Chondrocyte (in vitro differentiated cells): Measurements from ENCODE around the gene IER5L. TPM values are rescaled to one million over a fixed set of nuclear protein-coding genes. Genes with fewer than 3 reads are reported as not detected.

Experiments
- DNase-seq: peaks from one replicate; pipeline ENCODE4 v3.0.0; 2021; ENCODE audit warnings: mixed read lengths, low spot score
- H3K27ac Mint-ChIP-seq: one replicate; pipeline ENCODE4 v1.8.0; 2021; ENCODE audit warnings: mild to moderate bottlenecking, moderate library complexity, mixed read lengths; ENCODE audit not compliant: unreplicated experiment
- H3K27me3 Mint-ChIP-seq: 2 replicates; pipeline ENCODE4 v1.8.0; 2021; ENCODE audit warnings: low read depth, mixed read lengths
- H3K36me3 Mint-ChIP-seq: 2 replicates; pipeline ENCODE4 v1.8.0; 2021; ENCODE audit warnings: low read depth, mixed read lengths
- H3K4me1 Mint-ChIP-seq: 2 replicates; pipeline ENCODE4 v1.8.0; 2021; ENCODE audit warnings: low read depth, mild to moderate bottlenecking, mixed read lengths
- H3K4me3 Mint-ChIP-seq: one replicate; pipeline ENCODE4 v1.8.0; 2021; ENCODE audit warnings: mild to moderate bottlenecking, moderate library complexity, mixed read lengths; ENCODE audit not compliant: unreplicated experiment
- H3K9me3 Mint-ChIP-seq: 2 replicates; pipeline ENCODE4 v1.8.0; 2021; ENCODE audit warnings: low read depth, mixed read lengths
- total RNA-seq: library from RNA; stranded (reverse); gene quantifications from 3 replicates; pipeline ENCODE4 v1.2.1, GENCODE V29; 2021
- TF ChIP-seq, protein P1 (sequence below): fragments of 200-600 bp; sonication (generic); IDR thresholded peaks from 2 replicates; pipeline ENCODE4 v1.5.0; 2021; ENCODE audit warnings: antibody characterized with exemption, mild to moderate bottlenecking, moderate library complexity

IER5L gene
- total RNA-seq, 1 donor from 2014 or later = 37.2 TPM

DNA sequence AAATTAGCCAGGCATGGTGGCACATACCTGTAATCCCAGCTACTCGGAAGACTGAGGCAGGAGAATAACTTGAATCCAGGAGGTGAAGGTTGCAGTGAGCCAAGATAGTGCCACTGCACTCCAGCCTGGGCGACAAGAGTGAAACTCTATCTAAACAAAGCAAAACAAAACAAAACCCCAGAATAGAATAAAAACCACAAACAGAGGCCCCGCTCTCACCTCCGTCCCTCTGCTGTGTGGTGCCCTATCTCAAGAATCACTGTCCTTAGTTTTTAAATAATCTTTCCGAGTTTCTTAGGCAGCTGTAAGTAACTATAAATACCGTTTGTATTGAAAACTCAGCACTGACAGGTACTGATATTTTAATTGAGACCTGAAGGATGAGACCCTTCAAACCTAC is 42.7 kb upstream of the IER5L start:
- DNase-seq = no peak
- no peak overlapping the region for H3K4me3 Mint-ChIP-seq
- no peaks in the 10 kb centered on the region for H3K27me3 Mint-ChIP-seq

DNA sequence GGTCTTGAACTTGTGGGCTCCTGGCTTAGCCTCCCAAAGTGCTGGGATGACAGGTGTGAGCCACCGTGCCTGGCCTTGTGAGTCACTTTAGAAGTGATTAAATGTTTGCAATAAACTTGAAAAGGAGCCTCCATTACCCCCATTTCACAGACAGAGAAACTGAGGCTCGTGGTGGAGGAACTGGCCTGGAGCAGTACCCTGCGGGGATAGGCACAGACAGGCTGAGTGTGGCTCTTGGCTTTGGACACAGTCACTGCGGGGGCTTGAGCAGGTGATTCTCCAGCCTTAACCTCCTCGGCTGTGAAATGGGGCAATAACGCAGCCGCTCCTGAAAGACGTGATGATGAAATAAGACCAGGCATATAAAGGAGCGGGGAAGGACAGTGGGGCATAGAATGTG is 40.9 kb upstream of the IER5L start:
- no peak overlapping the region for H3K4me3 Mint-ChIP-seq
- no peak overlapping the region for H3K27ac Mint-ChIP-seq
- H3K4me1 Mint-ChIP-seq = no peaks in the 10 kb centered on the region
- no peaks in the 10 kb centered on the region for H3K27me3 Mint-ChIP-seq
- no peaks in the 10 kb centered on the region for H3K36me3 Mint-ChIP-seq
- no peaks in the 10 kb centered on the region for H3K9me3 Mint-ChIP-seq
- TF ChIP-seq, protein P1, sequence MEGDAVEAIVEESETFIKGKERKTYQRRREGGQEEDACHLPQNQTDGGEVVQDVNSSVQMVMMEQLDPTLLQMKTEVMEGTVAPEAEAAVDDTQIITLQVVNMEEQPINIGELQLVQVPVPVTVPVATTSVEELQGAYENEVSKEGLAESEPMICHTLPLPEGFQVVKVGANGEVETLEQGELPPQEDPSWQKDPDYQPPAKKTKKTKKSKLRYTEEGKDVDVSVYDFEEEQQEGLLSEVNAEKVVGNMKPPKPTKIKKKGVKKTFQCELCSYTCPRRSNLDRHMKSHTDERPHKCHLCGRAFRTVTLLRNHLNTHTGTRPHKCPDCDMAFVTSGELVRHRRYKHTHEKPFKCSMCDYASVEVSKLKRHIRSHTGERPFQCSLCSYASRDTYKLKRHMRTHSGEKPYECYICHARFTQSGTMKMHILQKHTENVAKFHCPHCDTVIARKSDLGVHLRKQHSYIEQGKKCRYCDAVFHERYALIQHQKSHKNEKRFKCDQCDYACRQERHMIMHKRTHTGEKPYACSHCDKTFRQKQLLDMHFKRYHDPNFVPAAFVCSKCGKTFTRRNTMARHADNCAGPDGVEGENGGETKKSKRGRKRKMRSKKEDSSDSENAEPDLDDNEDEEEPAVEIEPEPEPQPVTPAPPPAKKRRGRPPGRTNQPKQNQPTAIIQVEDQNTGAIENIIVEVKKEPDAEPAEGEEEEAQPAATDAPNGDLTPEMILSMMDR = no peak
- no peak for DNase-seq

More for the DNA sequence above, 42.7 kb upstream of the IER5L start:
- Mint-ChIP-seq H3K4me1 (peaks cover 16% of the 10 kb centered on the region), H3K27ac (no peak overlapping the region), H3K36me3 (no peaks in the 10 kb centered on the region), H3K9me3 (no peaks in the 10 kb centered on the region)
- TF ChIP-seq, protein P1 = no peak

DNA sequence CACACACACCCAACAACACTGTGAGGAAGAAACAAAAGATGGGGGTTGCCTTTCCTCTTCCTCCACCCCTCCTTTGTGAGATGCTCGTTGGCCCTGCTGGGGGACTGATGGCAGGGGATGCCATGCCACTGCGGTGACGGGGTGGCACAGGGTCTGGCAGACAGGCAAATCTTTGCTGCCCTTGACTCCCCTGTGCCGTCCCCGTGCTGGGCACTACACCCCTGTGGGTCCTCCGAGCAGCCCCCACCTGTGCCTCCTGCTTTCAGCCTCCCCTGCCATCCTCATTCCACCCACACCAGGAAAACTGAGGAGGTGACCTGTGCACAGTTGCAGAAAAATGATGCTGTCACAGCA is 40.2 kb upstream of the IER5L start:
- Mint-ChIP-seq H3K4me1 (no peaks in the 10 kb centered on the region), H3K27ac (no peak overlapping the region), H3K9me3 (no peaks in the 10 kb centered on the region), H3K4me3 (no peak overlapping the region), H3K36me3 (no peaks in the 10 kb centered on the region), H3K27me3 (no peaks in the 10 kb centered on the region)
- no peak for DNase-seq
- TF ChIP-seq, protein P1 = no peak

DNA sequence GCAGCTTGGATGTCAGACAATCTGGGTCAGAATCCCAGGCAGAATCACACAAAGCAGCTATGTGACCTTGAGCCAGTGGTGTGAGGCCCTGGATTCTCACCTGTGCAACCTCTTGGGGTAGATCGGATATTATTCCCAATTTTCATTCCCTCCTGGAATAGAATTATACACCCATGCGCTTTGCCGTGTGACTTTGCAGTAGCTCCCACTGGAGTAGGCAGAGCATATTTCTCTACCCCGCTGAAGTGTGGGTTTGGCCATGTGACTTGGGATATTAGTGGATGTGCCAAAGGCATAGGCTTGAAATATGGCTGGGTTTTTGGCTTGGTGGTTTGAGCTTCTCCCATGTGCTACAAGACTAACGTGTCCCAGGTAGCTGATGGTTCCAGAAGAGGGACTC is 35.5 kb upstream of the IER5L start:
- DNase-seq = no peak
- H3K4me3 Mint-ChIP-seq = no peak overlapping the region
- H3K9me3 Mint-ChIP-seq = no peaks in the 10 kb centered on the region
- H3K27me3 Mint-ChIP-seq = no peaks in the 10 kb centered on the region
- TF ChIP-seq, protein P1 = no peak
- H3K36me3 Mint-ChIP-seq = no peaks in the 10 kb centered on the region
- no peak overlapping the region for H3K27ac Mint-ChIP-seq
- no peaks in the 10 kb centered on the region for H3K4me1 Mint-ChIP-seq

DNA sequence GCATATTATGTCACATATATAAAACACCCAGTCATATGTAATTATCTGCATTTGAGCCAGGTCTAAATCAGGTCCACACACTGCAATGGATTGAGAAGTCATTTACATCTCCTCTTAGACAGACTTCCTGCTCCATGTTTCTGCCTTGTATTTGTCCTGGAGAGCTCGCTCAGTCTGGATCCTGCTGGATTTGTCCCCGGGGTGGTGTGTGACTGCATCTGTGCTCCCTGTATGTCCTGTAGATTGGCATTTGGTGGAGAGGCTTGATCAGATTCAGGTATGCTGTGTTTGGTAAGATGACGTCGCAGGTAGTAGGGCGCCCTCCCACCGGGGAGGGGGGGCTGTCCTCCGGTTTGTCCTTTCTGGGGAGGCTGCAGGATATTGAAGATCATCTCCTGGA is 33.6 kb upstream of the IER5L start:
- no peak for DNase-seq
- Mint-ChIP-seq H3K4me3 (no peak overlapping the region), H3K36me3 (no peaks in the 10 kb centered on the region), H3K9me3 (no peaks in the 10 kb centered on the region), H3K27me3 (no peaks in the 10 kb centered on the region), H3K27ac (no peak overlapping the region), H3K4me1 (no peaks in the 10 kb centered on the region)
- TF ChIP-seq, protein P1 = no peak
